CD14-positive monocyte (primary cell): ENCODE measurements around the gene PLA2G2A. TPM values are rescaled to one million over a fixed set of nuclear protein-coding genes. Genes with fewer than 3 reads are reported as not detected.

Experiments
- DNase-seq, 3 donors: peaks; one replicate each; pipeline ENCODE4 v3.0.0-alpha.2; 2011 to 2022
- H2AFZ ChIP-seq: 2 replicates; pipeline ENCODE4 v1.6.0; 2012; ENCODE audit warnings: mild to moderate bottlenecking, low read depth, low read length, inconsistent platforms; ENCODE audit not compliant: insufficient read depth, poor library complexity, severe bottlenecking
- H3K27ac ChIP-seq, 2 donors: 1 replicate in 1 of 2; 2 replicates in 1 of 2; pipeline ENCODE4 v1.5.1; 2012 to 2013; ENCODE audit warnings: low read length in 2 of 2, control low read depth in 1 of 2, inconsistent platforms in 1 of 2, low read depth in 1 of 2, mild to moderate bottlenecking in 1 of 2
- H3K27me3 ChIP-seq, 2 donors: one replicate each; pipeline versions ENCODE4 v1.6.0 to v1.6.1; 2011 to 2013; ENCODE audit warnings: low read length in 2 of 2; ENCODE audit not compliant: control insufficient read depth in 2 of 2, insufficient read depth in 2 of 2
- H3K36me3 ChIP-seq, 2 donors: replicated peaks in 1 of 2; 1 replicate in 1 of 2; 2 replicates in 1 of 2; pipeline versions ENCODE4 v1.5.1 to v1.6.1; 2012 to 2013; ENCODE audit warnings: low read length in 2 of 2, control low read depth in 1 of 2, inconsistent platforms in 1 of 2, mild to moderate bottlenecking in 1 of 2; ENCODE audit not compliant: insufficient read depth in 2 of 2, control insufficient read depth in 1 of 2
- H3K4me1 ChIP-seq, 2 donors: 1 replicate in 1 of 2; 2 replicates in 1 of 2; pipeline versions ENCODE4 v1.5.1 to v1.6.1; 2012 to 2013; ENCODE audit warnings: low read length in 2 of 2, control low read depth in 1 of 2, inconsistent platforms in 1 of 2, mild to moderate bottlenecking in 1 of 2, moderate library complexity in 1 of 2; ENCODE audit not compliant: insufficient read depth in 2 of 2, control insufficient read depth in 1 of 2
- H3K4me2 ChIP-seq: replicated peaks from 2 replicates; pipeline ENCODE3; 2012; ENCODE audit warnings: low read length, moderate library complexity, mild to moderate bottlenecking; ENCODE audit not compliant: poor library complexity, severe bottlenecking; ENCODE audit errors: extremely low read depth
- H3K4me3 ChIP-seq, 3 experiments: fragments of 200-600 bp in 1 of 3; sonication (generic) in 1 of 3; replicated peaks in 1 of 3; 1 replicate in 2 of 3; 2 replicates in 1 of 3; pipeline ENCODE4 v1.5.1; 2011 to 2013; ENCODE audit warnings: low read length in 3 of 3, mild to moderate bottlenecking in 3 of 3, control low read depth in 2 of 3, low read depth in 2 of 3, inconsistent platforms in 1 of 3, moderate library complexity in 1 of 3
- H3K79me2 ChIP-seq: 2 replicates; pipeline ENCODE4 v1.6.0; 2012; ENCODE audit warnings: mild to moderate bottlenecking, control low read depth, inconsistent platforms, low read length, moderate library complexity; ENCODE audit not compliant: insufficient read depth
- H3K9ac ChIP-seq: 2 replicates; pipeline ENCODE4 v1.6.0; 2017; ENCODE audit warnings: low read length, mild to moderate bottlenecking; ENCODE audit not compliant: insufficient read depth, poor library complexity, severe bottlenecking
- H3K9me3 ChIP-seq, 2 donors: replicated peaks in 1 of 2; 1 replicate in 1 of 2; 2 replicates in 1 of 2; pipeline versions ENCODE4 v1.5.1 to v1.6.1; 2012 to 2013; ENCODE audit warnings: low read length in 2 of 2, control low read depth in 1 of 2; ENCODE audit not compliant: control insufficient read depth in 1 of 2, insufficient read depth in 1 of 2
- H4K20me1 ChIP-seq: 2 replicates; pipeline ENCODE4 v1.6.0; 2012; ENCODE audit warnings: mild to moderate bottlenecking, low read length, control low read depth, moderate library complexity; ENCODE audit not compliant: insufficient read depth
- H3K27ac Mint-ChIP-seq, 7 donors: one replicate each; pipeline ENCODE4 v1.8.0; 2020; ENCODE audit warnings: mild to moderate bottlenecking in 7 of 7, mixed read lengths in 7 of 7, moderate library complexity in 6 of 7, inconsistent platforms in 2 of 7
- H3K27me3 Mint-ChIP-seq, 3 donors: one replicate each; pipeline ENCODE4 v1.8.0; 2021 to 2022; ENCODE audit warnings: low read depth in 3 of 3, mild to moderate bottlenecking in 3 of 3, mixed read lengths in 3 of 3, moderate library complexity in 3 of 3, inconsistent platforms in 1 of 3
- H3K36me3 Mint-ChIP-seq, 2 donors: one replicate each; pipeline ENCODE4 v1.8.0; 2020; ENCODE audit warnings: mixed read lengths in 2 of 2, inconsistent platforms in 1 of 2, mild to moderate bottlenecking in 1 of 2
- H3K4me1 Mint-ChIP-seq: one replicate; pipeline ENCODE4 v1.8.0; 2020; ENCODE audit warnings: mild to moderate bottlenecking, mixed read lengths
- H3K4me3 Mint-ChIP-seq, 2 donors: one replicate each; pipeline ENCODE4 v1.8.0; 2020; ENCODE audit warnings: mild to moderate bottlenecking in 2 of 2, mixed read lengths in 2 of 2, moderate library complexity in 1 of 2
- H3K9me3 Mint-ChIP-seq, 7 donors: one replicate each; pipeline ENCODE4 v1.8.0; 2020 to 2022; ENCODE audit warnings: mixed read lengths in 7 of 7, mild to moderate bottlenecking in 6 of 7, moderate library complexity in 6 of 7, inconsistent platforms in 2 of 7
- WGBS: methylation state at CpG from one replicate; pipeline ENCODE4 v1.1.5; 2013; ENCODE audit warnings: missing lambda C conversion rate; ENCODE audit not compliant: insufficient coverage; 5-methylcytosine and 5-hydroxymethylcytosine counted together
- intact Hi-C, 2 donors: fragments of 100-400 bp; cut with micrococcal nuclease; formaldehyde crosslinking; loops; one replicate each; pipeline versions ENCODE4 v1.15.0 to v1.15.1; 2023
- polyA plus RNA-seq, 3 donors: library from polyadenylated mRNA; depleted of rRNA in 1 of 3; unstranded in 2 of 3; stranded (reverse) in 1 of 3; fragments of 300-500 nt in 2 of 3; fragments of >200 nt in 1 of 3; fragmentation: Illumina TruSeq in 2 of 3; gene quantifications; 1 replicate in 2 of 3; 2 replicates in 1 of 3; pipeline ENCODE4 v1.2.3, GENCODE V29; 2012 to 2021
- TF ChIP-seq, protein P1 (sequence below): fragments of 200-600 bp; IDR thresholded peaks from one replicate; pipeline ENCODE4 v1.8.0; 2022; ENCODE audit warnings: antibody characterized with exemption, mild to moderate bottlenecking

PLA2G2A gene
- polyA plus RNA-seq, 3 donors = not detected

DNA sequence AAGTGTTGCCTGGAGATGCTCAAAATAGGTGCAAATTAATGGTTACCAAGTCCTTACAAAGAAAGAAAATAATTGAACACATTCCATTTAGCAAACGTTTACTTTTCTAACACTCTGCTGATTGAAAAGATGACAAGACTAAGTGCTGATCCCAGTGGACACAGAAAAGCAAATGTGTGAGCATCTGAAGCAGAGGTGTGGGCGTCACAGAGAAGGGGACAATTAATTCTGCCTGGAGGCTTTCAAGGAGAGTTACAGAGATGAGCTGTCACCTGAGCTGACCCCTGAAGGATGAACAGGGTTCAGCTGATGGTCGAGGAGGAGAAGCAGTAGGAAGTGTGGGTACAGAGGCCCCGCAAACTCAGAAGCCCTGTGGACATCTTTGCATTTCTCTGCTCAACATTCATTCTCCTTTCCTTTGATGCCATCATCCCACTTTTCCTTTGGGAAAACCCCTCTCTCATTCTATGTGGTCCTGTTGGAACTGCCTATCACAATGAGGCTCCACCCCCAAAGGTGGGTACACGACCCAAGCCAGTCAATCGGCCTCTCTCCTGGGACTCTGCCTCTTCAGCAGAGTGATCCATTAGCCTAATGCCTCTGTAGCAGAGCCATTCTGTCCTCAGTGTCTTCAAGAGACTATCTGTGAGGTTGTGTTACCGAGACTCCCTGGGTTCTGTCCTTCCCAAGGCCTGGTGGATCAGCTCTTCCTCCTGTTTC, 38.8 kb downstream of the PLA2G2A start:
- 90% methylated on average over 4 of the region's 7 CpGs for WGBS
- Histone ChIP-seq H3K9me3 (no peaks in the 10 kb centered on the region), H3K4me1 (no peaks in the 10 kb centered on the region), H3K79me2 (no peaks in the 10 kb centered on the region), H3K9ac (no peak overlapping the region), H3K27me3 (no peaks in the 10 kb centered on the region), H3K27ac (no peak overlapping the region), H2AFZ (no peak overlapping the region), H3K4me3 (no peak overlapping the region), H4K20me1 (no peaks in the 10 kb centered on the region), H3K4me2 (no peak overlapping the region), H3K36me3 (no peaks in the 10 kb centered on the region)
- DNase-seq = no peak
- Mint-ChIP-seq H3K4me1 (no peaks in the 10 kb centered on the region), H3K27me3 (peaks cover 1 to 14% (median 6%) of the 10 kb centered on the region in 3 donors), H3K36me3 (no peaks in the 10 kb centered on the region), H3K4me3 (no peak overlapping the region), H3K27ac (no peak overlapping the region), H3K9me3 (peaks cover 0 to 5% (median 0%) of the 10 kb centered on the region in 7 donors)
- intact Hi-C loops = no loop called here
- TF ChIP-seq, protein P1, sequence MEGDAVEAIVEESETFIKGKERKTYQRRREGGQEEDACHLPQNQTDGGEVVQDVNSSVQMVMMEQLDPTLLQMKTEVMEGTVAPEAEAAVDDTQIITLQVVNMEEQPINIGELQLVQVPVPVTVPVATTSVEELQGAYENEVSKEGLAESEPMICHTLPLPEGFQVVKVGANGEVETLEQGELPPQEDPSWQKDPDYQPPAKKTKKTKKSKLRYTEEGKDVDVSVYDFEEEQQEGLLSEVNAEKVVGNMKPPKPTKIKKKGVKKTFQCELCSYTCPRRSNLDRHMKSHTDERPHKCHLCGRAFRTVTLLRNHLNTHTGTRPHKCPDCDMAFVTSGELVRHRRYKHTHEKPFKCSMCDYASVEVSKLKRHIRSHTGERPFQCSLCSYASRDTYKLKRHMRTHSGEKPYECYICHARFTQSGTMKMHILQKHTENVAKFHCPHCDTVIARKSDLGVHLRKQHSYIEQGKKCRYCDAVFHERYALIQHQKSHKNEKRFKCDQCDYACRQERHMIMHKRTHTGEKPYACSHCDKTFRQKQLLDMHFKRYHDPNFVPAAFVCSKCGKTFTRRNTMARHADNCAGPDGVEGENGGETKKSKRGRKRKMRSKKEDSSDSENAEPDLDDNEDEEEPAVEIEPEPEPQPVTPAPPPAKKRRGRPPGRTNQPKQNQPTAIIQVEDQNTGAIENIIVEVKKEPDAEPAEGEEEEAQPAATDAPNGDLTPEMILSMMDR = no peak

DNA sequence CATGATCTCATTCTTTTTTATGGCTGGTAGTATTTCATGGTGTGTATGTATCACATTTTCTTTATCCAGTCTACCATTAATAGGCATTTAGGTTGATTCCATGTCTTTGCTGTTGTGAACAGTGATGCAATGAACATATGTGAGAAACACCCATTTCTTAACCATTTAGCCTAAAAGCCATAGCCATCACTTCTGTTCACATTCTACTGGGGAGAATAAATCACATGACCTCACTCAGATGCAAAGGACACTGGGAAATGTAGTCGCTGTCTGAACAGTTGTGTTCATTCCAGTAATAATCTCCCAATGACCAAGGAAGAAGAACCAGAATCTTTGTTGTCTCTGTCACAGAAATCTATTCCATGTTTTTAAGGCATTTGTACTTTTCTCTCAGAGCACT, 40.9 kb downstream of the PLA2G2A start:
- H3K27me3 ChIP-seq = no peaks in the 10 kb centered on the region
- intact Hi-C loops = no loop called here
- H3K36me3 ChIP-seq = no peaks in the 10 kb centered on the region
- no peak overlapping the region for H3K9ac ChIP-seq
- DNase-seq = no peak
- TF ChIP-seq, protein P1 = no peak
- no peaks in the 10 kb centered on the region for H3K79me2 ChIP-seq
- H3K27ac Mint-ChIP-seq = peak overlapping the region in 1 of 7 donors; percentile 2
- no peaks in the 10 kb centered on the region for H3K36me3 Mint-ChIP-seq
- no peaks in the 10 kb centered on the region for H3K4me1 ChIP-seq
- H2AFZ ChIP-seq = no peak overlapping the region
- no peaks in the 10 kb centered on the region for H3K4me1 Mint-ChIP-seq
- H3K27me3 Mint-ChIP-seq = peaks cover 1 to 10% (median 6%) of the 10 kb centered on the region in 3 donors
- WGBS = no CpG with 5 or more reads among the region's 1 CpG
- no peak overlapping the region for H3K27ac ChIP-seq
- H3K4me2 ChIP-seq = no peak overlapping the region
- peaks cover 0 to 9% (median 4%) of the 10 kb centered on the region in 7 donors for H3K9me3 Mint-ChIP-seq
- H3K4me3 Mint-ChIP-seq = no peak overlapping the region
- no peak overlapping the region for H3K4me3 ChIP-seq
- peaks cover 0 to 5% of the 10 kb centered on the region in 2 donors for H3K9me3 ChIP-seq
- H4K20me1 ChIP-seq = no peaks in the 10 kb centered on the region
